HG03064 (cell line): ENCODE data around the gene PRKAB2.
"Not testable (repeated sequence)": the region's sequence is repeated elsewhere in the genome, so short reads cannot be mapped to it uniquely, and the experiment has no call there.

Experiments used
- ATAC-seq: cut with Tn5 transposase; IDR thresholded peaks from one replicate; pipeline ENCODE4 v1.9.1; 2021; ENCODE audit warnings: low read depth; ENCODE audit not compliant: unreplicated experiment

PRKAB2 gene

GRCh38 chr1:147172168-147173016 is at the start of gene PRKAB2:
Gene PRKAB2 (minus strand): TSS chr1:147172470. CDS start chr1:147172144, 326 bp downstream.
- peak; percentile 86 for ATAC-seq

- no peak for ATAC-seq
Measured at GRCh38 chr1:147218606-147219005, 46.3 kb upstream of the PRKAB2 start.

GRCh38 chr1:147217141-147217540 is 44.9 kb upstream of the PRKAB2 start:
- no peak for ATAC-seq

GRCh38 chr1:147216124-147216523 is 43.9 kb upstream of the PRKAB2 start:
- no peak for ATAC-seq

- no peak for ATAC-seq
Measured at GRCh38 chr1:147215540-147215916, 43.3 kb upstream of the PRKAB2 start.

- ATAC-seq: no peak
Measured at GRCh38 chr1:147214842-147215539, 42.7 kb upstream of the PRKAB2 start.

- ATAC-seq: no peak
Measured at GRCh38 chr1:147214325-147214724, 42.1 kb upstream of the PRKAB2 start.

- ATAC-seq: no peak
Measured at GRCh38 chr1:147213271-147213670, 41.0 kb upstream of the PRKAB2 start.

GRCh38 chr1:147211577-147211976 is 39.3 kb upstream of the PRKAB2 start:
- no peak for ATAC-seq

GRCh38 chr1:147210987-147211386 is 38.7 kb upstream of the PRKAB2 start:
- no peak for ATAC-seq

GRCh38 chr1:147209825-147210821 is 37.9 kb upstream of the PRKAB2 start:
- ATAC-seq: no peak

GRCh38 chr1:147208619-147209018 is 36.3 kb upstream of the PRKAB2 start:
- no peak for ATAC-seq

GRCh38 chr1:147207192-147207591 is 34.9 kb upstream of the PRKAB2 start:
- no peak for ATAC-seq

GRCh38 chr1:147204080-147204479 is 31.8 kb upstream of the PRKAB2 start:
- ATAC-seq: no peak

- no peak for ATAC-seq
Measured at GRCh38 chr1:147202576-147202975, 30.3 kb upstream of the PRKAB2 start.

GRCh38 chr1:147201786-147202185 is 29.5 kb upstream of the PRKAB2 start:
- ATAC-seq: no peak

GRCh38 chr1:147201276-147201675 is 29.0 kb upstream of the PRKAB2 start:
- no peak for ATAC-seq

GRCh38 chr1:147197324-147197723 is 25.1 kb upstream of the PRKAB2 start:
- not testable (repeated sequence) for ATAC-seq

- ATAC-seq: no peak
Measured at GRCh38 chr1:147189514-147189913, 17.2 kb upstream of the PRKAB2 start.

GRCh38 chr1:147185432-147185831 is 13.2 kb upstream of the PRKAB2 start:
- ATAC-seq: no peak
